HepG2 (cell line): ENCODE data around the gene PIP5KL1. TPM values are rescaled to one million over a fixed set of nuclear protein-coding genes. Genes with fewer than 3 reads are reported as not detected.

Source experiments
- GATAD2A ChIP-seq: IDR thresholded peaks from 2 replicates; pipeline ENCODE4 v1.6.1; 2016
- KLF11 ChIP-seq: IDR thresholded peaks from 2 replicates; pipeline ENCODE4 v1.6.1; 2016; ENCODE audit warnings: missing compliant biosample characterization
- MXD4 ChIP-seq: IDR thresholded peaks from 2 replicates; pipeline ENCODE4 v1.6.1; 2016; ENCODE audit warnings: mild to moderate bottlenecking, missing biosample characterization, missing genetic modification reagents
- NFATC3 ChIP-seq: sonication (generic); formaldehyde crosslinking; IDR thresholded peaks from 2 replicates; pipeline ENCODE4 v1.5.1; 2020; ENCODE audit warnings: mild to moderate bottlenecking, missing genetic modification reagents
- NFE2 ChIP-seq: sonication (generic); formaldehyde crosslinking; IDR thresholded peaks from 2 replicates; pipeline ENCODE4 v1.4.0; 2020; ENCODE audit warnings: missing genetic modification reagents
- RAD21 ChIP-seq: fragments of 450-650 bp; formaldehyde crosslinking; IDR thresholded peaks from 2 replicates; pipeline ENCODE4 v1.5.0; 2020; ENCODE audit warnings: mild to moderate bottlenecking
- SMAD9 ChIP-seq: sonication (generic); formaldehyde crosslinking; IDR thresholded peaks from 2 replicates; pipeline ENCODE4 v1.5.1; 2020; ENCODE audit warnings: mild to moderate bottlenecking, missing genetic modification reagents
- TCF7 ChIP-seq: sonication (generic); IDR thresholded peaks from 2 replicates; pipeline ENCODE4 v1.6.1; 2016; ENCODE audit warnings: antibody characterized with exemption, low read depth
- TIGD3 ChIP-seq: sonication (generic); formaldehyde crosslinking; IDR thresholded peaks from 2 replicates; pipeline ENCODE4 v1.5.1; 2020; ENCODE audit warnings: mild to moderate bottlenecking, missing genetic modification reagents, borderline replicate concordance
- UBTF ChIP-seq: sonication (generic); formaldehyde crosslinking; IDR thresholded peaks from 2 replicates; pipeline ENCODE4 v1.4.0; 2020; ENCODE audit warnings: mild to moderate bottlenecking, missing genetic modification reagents
- ZFP36 ChIP-seq: fragments of 150-350 bp; IDR thresholded peaks from 2 replicates; pipeline ENCODE4 v1.6.1; 2018; ENCODE audit warnings: borderline replicate concordance, low read length, low read depth; ENCODE audit not compliant: partially characterized antibody
- ZFX ChIP-seq: sonication (generic); formaldehyde crosslinking; IDR thresholded peaks from 2 replicates; pipeline ENCODE4 v1.4.0; 2020; ENCODE audit warnings: mild to moderate bottlenecking, low read depth, missing genetic modification reagents, moderate library complexity
- ZNF251 ChIP-seq: sonication (generic); formaldehyde crosslinking; IDR thresholded peaks from 2 replicates; pipeline ENCODE4 v1.9.0; 2021; ENCODE audit warnings: mild to moderate bottlenecking, missing genetic modification reagents
- ZNF468 ChIP-seq: sonication (generic); formaldehyde crosslinking; IDR thresholded peaks from 2 replicates; pipeline ENCODE4 v1.8.0; 2022; ENCODE audit warnings: mild to moderate bottlenecking, moderate library complexity, missing genetic modification reagents
- ZNF567 ChIP-seq: sonication (generic); formaldehyde crosslinking; IDR thresholded peaks from 2 replicates; pipeline ENCODE4 v1.8.1; 2023; ENCODE audit warnings: mild to moderate bottlenecking, missing genetic modification reagents, borderline replicate concordance
- polyA plus RNA-seq, 8 experiments: library from polyadenylated mRNA; depleted of rRNA in 3 of 8; stranded (reverse) in 7 of 8; unstranded in 1 of 8; fragments of >200 nt; fragmentation: Illumina TruSeq in 4 of 8; extraction: Trizol in 4 of 8; gene quantifications; 2 replicates each; pipeline versions ENCODE4 v1.2.1 to v1.2.3, GENCODE V29; 2011 to 2016; ENCODE audit warnings: low read depth in 4 of 8, missing spikeins in 1 of 8, mixed read lengths in 1 of 8; ENCODE audit not compliant: insufficient read depth in 1 of 8
- total RNA-seq, 5 experiments: library from RNA; depleted of rRNA; stranded (reverse); fragments of >200 nt; fragmentation: Illumina TruSeq; extraction: Trizol; gene quantifications; 2 replicates each; pipeline ENCODE4 v1.2.3, GENCODE V29; 2016; ENCODE audit warnings: low read depth in 1 of 5
- TF ChIP-seq, protein P1 (sequence below): sonication (generic); formaldehyde crosslinking; IDR thresholded peaks from 2 replicates; pipeline ENCODE4 v1.5.0; 2020; ENCODE audit warnings: missing genetic modification reagents, mild to moderate bottlenecking, borderline replicate concordance
- TF ChIP-seq, protein P2 (sequence below): sonication (generic); formaldehyde crosslinking; IDR thresholded peaks from 2 replicates; pipeline ENCODE4 v1.4.0; 2020; ENCODE audit warnings: missing genetic modification reagents, borderline replicate concordance

PIP5KL1 gene
- total and polyA plus RNA-seq, 2 of the 13 experiments (the other 11 are each of a cell fraction or from before 2014, with no cell fraction given) = 0.20 to 0.49 TPM

GRCh38 chr9:127918183-127919107 is 12.1 kb downstream of the PIP5KL1 start (continued):
- TF ChIP-seq TIGD3 (CRISPR knock-in tag) = no peak
- TF ChIP-seq ZFX (CRISPR knock-in tag) = peak; percentile 72
- no peak for TF ChIP-seq MXD4
- TF ChIP-seq, protein P1, sequence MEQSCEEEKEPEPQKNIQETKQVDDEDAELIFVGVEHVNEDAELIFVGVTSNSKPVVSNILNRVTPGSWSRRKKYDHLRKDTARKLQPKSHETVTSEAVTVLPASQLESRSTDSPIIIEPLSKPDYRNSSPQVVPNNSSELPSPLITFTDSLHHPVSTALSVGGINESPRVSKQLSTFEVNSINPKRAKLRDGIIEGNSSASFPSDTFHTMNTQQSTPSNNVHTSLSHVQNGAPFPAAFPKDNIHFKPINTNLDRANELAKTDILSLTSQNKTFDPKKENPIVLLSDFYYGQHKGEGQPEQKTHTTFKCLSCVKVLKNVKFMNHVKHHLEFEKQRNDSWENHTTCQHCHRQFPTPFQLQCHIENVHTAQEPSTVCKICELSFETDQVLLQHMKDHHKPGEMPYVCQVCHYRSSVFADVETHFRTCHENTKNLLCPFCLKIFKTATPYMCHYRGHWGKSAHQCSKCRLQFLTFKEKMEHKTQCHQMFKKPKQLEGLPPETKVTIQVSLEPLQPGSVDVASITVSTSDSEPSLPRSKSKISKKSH = no peak
- no peak for TF ChIP-seq NFE2
- TF ChIP-seq GATAD2A = 0 out of 2 replicates have a peak, but pooled peaks have one; percentile 19
- TF ChIP-seq SMAD9 (CRISPR knock-in tag) = no peak
- TF ChIP-seq ZFP36 = no peak
- no peak for TF ChIP-seq ZNF567
- no peak for TF ChIP-seq ZNF251
- TF ChIP-seq RAD21 (CRISPR knock-in tag) = peak; percentile 14; the same call in 1 of the 2 replicates
- TF ChIP-seq, protein P2, sequence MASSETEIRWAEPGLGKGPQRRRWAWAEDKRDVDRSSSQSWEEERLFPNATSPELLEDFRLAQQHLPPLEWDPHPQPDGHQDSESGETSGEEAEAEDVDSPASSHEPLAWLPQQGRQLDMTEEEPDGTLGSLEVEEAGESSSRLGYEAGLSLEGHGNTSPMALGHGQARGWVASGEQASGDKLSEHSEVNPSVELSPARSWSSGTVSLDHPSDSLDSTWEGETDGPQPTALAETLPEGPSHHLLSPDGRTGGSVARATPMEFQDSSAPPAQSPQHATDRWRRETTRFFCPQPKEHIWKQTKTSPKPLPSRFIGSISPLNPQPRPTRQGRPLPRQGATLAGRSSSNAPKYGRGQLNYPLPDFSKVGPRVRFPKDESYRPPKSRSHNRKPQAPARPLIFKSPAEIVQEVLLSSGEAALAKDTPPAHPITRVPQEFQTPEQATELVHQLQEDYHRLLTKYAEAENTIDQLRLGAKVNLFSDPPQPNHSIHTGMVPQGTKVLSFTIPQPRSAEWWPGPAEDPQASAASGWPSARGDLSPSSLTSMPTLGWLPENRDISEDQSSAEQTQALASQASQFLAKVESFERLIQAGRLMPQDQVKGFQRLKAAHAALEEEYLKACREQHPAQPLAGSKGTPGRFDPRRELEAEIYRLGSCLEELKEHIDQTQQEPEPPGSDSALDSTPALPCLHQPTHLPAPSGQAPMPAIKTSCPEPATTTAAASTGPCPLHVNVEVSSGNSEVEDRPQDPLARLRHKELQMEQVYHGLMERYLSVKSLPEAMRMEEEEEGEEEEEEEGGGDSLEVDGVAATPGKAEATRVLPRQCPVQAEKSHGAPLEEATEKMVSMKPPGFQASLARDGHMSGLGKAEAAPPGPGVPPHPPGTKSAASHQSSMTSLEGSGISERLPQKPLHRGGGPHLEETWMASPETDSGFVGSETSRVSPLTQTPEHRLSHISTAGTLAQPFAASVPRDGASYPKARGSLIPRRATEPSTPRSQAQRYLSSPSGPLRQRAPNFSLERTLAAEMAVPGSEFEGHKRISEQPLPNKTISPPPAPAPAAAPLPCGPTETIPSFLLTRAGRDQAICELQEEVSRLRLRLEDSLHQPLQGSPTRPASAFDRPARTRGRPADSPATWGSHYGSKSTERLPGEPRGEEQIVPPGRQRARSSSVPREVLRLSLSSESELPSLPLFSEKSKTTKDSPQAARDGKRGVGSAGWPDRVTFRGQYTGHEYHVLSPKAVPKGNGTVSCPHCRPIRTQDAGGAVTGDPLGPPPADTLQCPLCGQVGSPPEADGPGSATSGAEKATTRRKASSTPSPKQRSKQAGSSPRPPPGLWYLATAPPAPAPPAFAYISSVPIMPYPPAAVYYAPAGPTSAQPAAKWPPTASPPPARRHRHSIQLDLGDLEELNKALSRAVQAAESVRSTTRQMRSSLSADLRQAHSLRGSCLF = no peak
- no peak for TF ChIP-seq ZNF468 (CRISPR knock-in tag)
- peak; percentile 35; the same call in 1 of the 2 replicates for TF ChIP-seq UBTF (CRISPR knock-in tag)
- TF ChIP-seq NFATC3 = no peak
- no peak for TF ChIP-seq TCF7
- no peak for TF ChIP-seq KLF11 (CRISPR knock-in tag)
